B cell (primary cell): ENCODE data around the gene FEV. TPM values are rescaled to one million over a fixed set of nuclear protein-coding genes. Genes with fewer than 3 reads are reported as not detected.

Experiments
- ATAC-seq: fragments of 200-7000 bp; cut with Tn5 transposase; one replicate; pipeline ENCODE4 v1.10.0; 2021; ENCODE audit warnings: low read depth, mild to moderate bottlenecking, moderate number of reproducible peaks, moderate library complexity
- CTCF ChIA-PET: fragments of 350-600 bp; sonication (Branson Sonifier 250); formaldehyde crosslinking; loops from one replicate; lab custom pipeline; 2021; ENCODE audit warnings: antibody characterized with exemption, inconsistent platforms; lab: Charles Lee
- POLR2A ChIA-PET: fragments of 350-600 bp; sonication (Branson Sonifier 250); formaldehyde crosslinking; loops from one replicate; lab custom pipeline; 2021; ENCODE audit warnings: antibody characterized with exemption; lab: Charles Lee
- DNase-seq: peaks from one replicate; pipeline ENCODE4 v3.0.0; 2013
- H2AFZ ChIP-seq: 2 replicates; pipeline ENCODE4 v1.6.1; 2012; ENCODE audit warnings: mild to moderate bottlenecking, low read depth, low read length; ENCODE audit not compliant: insufficient read depth, poor library complexity, severe bottlenecking
- H3K27ac ChIP-seq, 2 donors: 1 replicate in 1 of 2; 2 replicates in 1 of 2; pipeline ENCODE4 v1.5.1; 2012 to 2013; ENCODE audit warnings: low read length in 2 of 2, mild to moderate bottlenecking in 2 of 2, moderate library complexity in 1 of 2
- H3K27me3 ChIP-seq, 4 experiments: fragments of 200-600 bp in 1 of 4; sonication (generic) in 1 of 4; replicated peaks in 1 of 4; 1 replicate in 2 of 4; 2 replicates in 2 of 4; pipeline versions ENCODE4 v1.6.1 to v1.7.0; 2013 to 2016; ENCODE audit warnings: low read length in 3 of 4, mild to moderate bottlenecking in 2 of 4, mixed read lengths in 1 of 4, moderate library complexity in 1 of 4; ENCODE audit not compliant: insufficient read depth in 4 of 4, control insufficient read depth in 3 of 4; ENCODE audit errors: control extremely low read depth in 1 of 4
- H3K36me3 ChIP-seq, 2 experiments: replicated peaks in 1 of 2; 1 replicate in 1 of 2; 2 replicates in 1 of 2; pipeline versions ENCODE4 v1.6.1 to v1.7.1; 2013; ENCODE audit warnings: low read length in 1 of 2; ENCODE audit not compliant: insufficient read depth in 2 of 2, control insufficient read depth in 1 of 2; ENCODE audit errors: control extremely low read depth in 1 of 2, extremely low read depth in 1 of 2
- H3K4me1 ChIP-seq, 2 donors: fragments of 200-600 bp in 1 of 2; sonication (generic) in 1 of 2; 1 replicate in 1 of 2; 2 replicates in 1 of 2; pipeline versions ENCODE4 v1.5.1 to v1.6.1; 2013 to 2017; ENCODE audit warnings: low read length in 2 of 2; ENCODE audit not compliant: control insufficient read depth in 2 of 2, insufficient read depth in 2 of 2
- H3K4me2 ChIP-seq: replicated peaks from 2 replicates; pipeline ENCODE3; 2012; ENCODE audit warnings: mild to moderate bottlenecking, low read depth, low read length; ENCODE audit not compliant: poor library complexity, severe bottlenecking
- H3K4me3 ChIP-seq, 5 experiments: fragments of 200-600 bp in 1 of 5; sonication (generic) in 1 of 5; 1 replicate in 3 of 5; 2 replicates in 2 of 5; pipeline versions ENCODE4 v1.5.1 to v1.7.0; 2011 to 2016; ENCODE audit warnings: low read length in 4 of 5, mild to moderate bottlenecking in 4 of 5, low read depth in 2 of 5, control low read depth in 1 of 5, moderate library complexity in 1 of 5; ENCODE audit not compliant: insufficient read depth in 1 of 5; ENCODE audit errors: control extremely low read depth in 1 of 5, extremely low read depth in 1 of 5
- H3K79me2 ChIP-seq: fragments of 200-600 bp; sonication (generic); one replicate; pipeline ENCODE4 v1.6.0; 2016; ENCODE audit warnings: low read length; ENCODE audit not compliant: control insufficient read depth, insufficient read depth
- H3K9ac ChIP-seq: fragments of 200-600 bp; sonication (generic); 2 replicates; pipeline ENCODE4 v1.6.1; 2017; ENCODE audit warnings: mild to moderate bottlenecking, low read length, moderate library complexity
- H3K9me3 ChIP-seq, 3 donors: one replicate each; pipeline versions ENCODE4 v1.6.1 to v1.7.1; 2013; ENCODE audit warnings: low read length in 2 of 3; ENCODE audit not compliant: control insufficient read depth in 2 of 3, insufficient read depth in 1 of 3; ENCODE audit errors: control extremely low read depth in 1 of 3
- H4K20me1 ChIP-seq: 2 replicates; pipeline ENCODE4 v1.6.0; 2012; ENCODE audit warnings: mild to moderate bottlenecking, low read length; ENCODE audit not compliant: insufficient read depth, control insufficient read depth, poor library complexity, severe bottlenecking
- H3K27ac Mint-ChIP-seq: one replicate; pipeline ENCODE4 v1.8.0; 2021; ENCODE audit warnings: mixed read lengths
- H3K27me3 Mint-ChIP-seq: one replicate; pipeline ENCODE4 v1.8.0; 2021; ENCODE audit warnings: mixed read lengths
- H3K4me1 Mint-ChIP-seq: one replicate; pipeline ENCODE4 v1.8.0; 2021; ENCODE audit warnings: mixed read lengths
- H3K4me3 Mint-ChIP-seq: one replicate; pipeline ENCODE4 v1.8.0; 2021; ENCODE audit warnings: mixed read lengths
- H3K9me3 Mint-ChIP-seq: one replicate; pipeline ENCODE4 v1.8.0; 2022; ENCODE audit warnings: mixed read lengths; ENCODE audit not compliant: insufficient read depth
- CTCF ChIP-seq: fragments of 200-600 bp; IDR thresholded peaks from one replicate; pipeline ENCODE4 v1.8.0; 2022; ENCODE audit warnings: antibody characterized with exemption, mild to moderate bottlenecking
- EZH2 ChIP-seq: IDR thresholded peaks from 2 replicates; pipeline ENCODE4 v1.6.1; 2012; ENCODE audit warnings: borderline replicate concordance, low read depth, mild to moderate bottlenecking, moderate library complexity, low read length; ENCODE audit not compliant: insufficient read depth, poor library complexity, severe bottlenecking
- WGBS: methylation state at CpG from one replicate; pipeline ENCODE4 v1.1.5; 2013; ENCODE audit warnings: missing lambda C conversion rate; ENCODE audit not compliant: insufficient coverage; 5-methylcytosine and 5-hydroxymethylcytosine counted together
- intact Hi-C: fragments of 100-400 bp; cut with micrococcal nuclease; formaldehyde crosslinking; loops from one replicate; pipeline ENCODE4 v1.10.0; 2022
- polyA plus RNA-seq: library from polyadenylated mRNA; depleted of rRNA; stranded (reverse); fragments of >200 nt; gene quantifications from 2 replicates; pipeline ENCODE4 v1.2.3, GENCODE V29; 2012
- total RNA-seq, 2 donors: library from RNA; stranded (reverse); fragments of 120-200 nt in 1 of 2; gene quantifications; 1 replicate in 1 of 2; 2 replicates in 1 of 2; pipeline versions ENCODE4 v1.2.3 to v1.2.4, GENCODE V29; 2013 to 2022

Gene FEV
- total and polyA plus RNA-seq, 2 donors (not counting 1 experiment from before 2014, with no cell fraction given), result not detected

- Histone ChIP-seq H3K9ac (no peak overlapping the region), H3K9me3 (peaks cover 0 to 30% (median 0%) of the 10 kb centered on the region in 3 donors), H3K4me3 (no peak overlapping the region), H2AFZ (no peak overlapping the region), H3K27me3 (peaks cover 0 to 86% (median 51%) of the 10 kb centered on the region in 4 experiments), H3K27ac (no peak overlapping the region), H3K36me3 (no peaks in the 10 kb centered on the region), H3K79me2 (no peaks in the 10 kb centered on the region), H3K4me2 (no peak overlapping the region), H3K4me1 (peaks cover 35 to 52% of the 10 kb centered on the region in 2 donors), H4K20me1 (no peaks in the 10 kb centered on the region)
- peaks cover 28% of the 10 kb centered on the region for H3K4me1 Mint-ChIP-seq
- H3K27ac Mint-ChIP-seq, result no peak overlapping the region
- ATAC-seq (no peak), DNase-seq (no peak)
- intact Hi-C loops, result loop anchor here (10.0 kb wide), 1 partner anchor 55 kb away; no protein-coding TSS in a partner anchor
- POLR2A ChIA-PET, result no interaction called here
- no peaks in the 10 kb centered on the region for H3K9me3 Mint-ChIP-seq
- CTCF ChIA-PET, result interaction anchor here (0.6 kb wide), 1 partner anchor 20 kb away, joined by 3 read pairs; no protein-coding TSS in a partner anchor
- WGBS, result 23% methylated on average over 8 of the region's 9 CpGs
- peaks cover 62% of the 10 kb centered on the region for H3K27me3 Mint-ChIP-seq
- no peak overlapping the region for H3K4me3 Mint-ChIP-seq
- no peak for TF ChIP-seq CTCF
- TF ChIP-seq EZH2, result no peak
Measured at GRCh38 chr2:218999881-219000568, 15.0 kb upstream of the FEV start.
